Endothelial cell (in vitro differentiated cells): Measurements from ENCODE around the gene RNF212. TPM values are rescaled to one million over a fixed set of nuclear protein-coding genes. Genes with fewer than 3 reads are reported as not detected.

Experiments used
- DNase-seq: peaks from one replicate; pipeline ENCODE4 v3.0.0; 2021; ENCODE audit warnings: low spot score
- H3K27ac Mint-ChIP-seq: one replicate; pipeline ENCODE4 v1.8.0; 2021; ENCODE audit warnings: mixed read lengths, inconsistent platforms; ENCODE audit not compliant: unreplicated experiment
- H3K27me3 Mint-ChIP-seq: one replicate; pipeline ENCODE4 v1.8.0; 2021; ENCODE audit warnings: mild to moderate bottlenecking, moderate library complexity, mixed read lengths, inconsistent platforms; ENCODE audit not compliant: unreplicated experiment
- H3K36me3 Mint-ChIP-seq: one replicate; pipeline ENCODE4 v1.8.0; 2021; ENCODE audit warnings: mild to moderate bottlenecking, low read depth, mixed read lengths, inconsistent platforms; ENCODE audit not compliant: unreplicated experiment
- H3K4me1 Mint-ChIP-seq: one replicate; pipeline ENCODE4 v1.8.0; 2021; ENCODE audit warnings: mild to moderate bottlenecking, mixed read lengths, inconsistent platforms; ENCODE audit not compliant: unreplicated experiment
- H3K4me3 Mint-ChIP-seq: one replicate; pipeline ENCODE4 v1.8.0; 2021; ENCODE audit warnings: mild to moderate bottlenecking, mixed read lengths, inconsistent platforms; ENCODE audit not compliant: unreplicated experiment
- H3K9me3 Mint-ChIP-seq: one replicate; pipeline ENCODE4 v1.8.0; 2021; ENCODE audit warnings: mixed read lengths, inconsistent platforms; ENCODE audit not compliant: unreplicated experiment
- CTCF ChIP-seq: fragments of 200-600 bp; sonication (generic); IDR thresholded peaks from one replicate; pipeline ENCODE4 v1.5.0; 2021; ENCODE audit warnings: antibody characterized with exemption; ENCODE audit not compliant: unreplicated experiment
- total RNA-seq: library from RNA; stranded (reverse); fragmentation: NEBNext Ultra II Directional; extraction: Animal tissue kit (Norgen Biotek cat#: 25700); gene quantifications from one replicate; pipeline ENCODE4 v1.2.1, GENCODE V29; 2021; ENCODE audit not compliant: unreplicated experiment

The RNF212 gene
- total RNA-seq, 1 donor from 2014 or later: 3.3 TPM

- H3K27me3 Mint-ChIP-seq: peaks cover 3% of the 10 kb centered on the region
- no peak overlapping the region for H3K27ac Mint-ChIP-seq
- no peak for TF ChIP-seq CTCF
- H3K4me3 Mint-ChIP-seq: no peak overlapping the region
- H3K36me3 Mint-ChIP-seq: peaks cover 4% of the 10 kb centered on the region
- no peak for DNase-seq
- no peaks in the 10 kb centered on the region for H3K4me1 Mint-ChIP-seq
- no peaks in the 10 kb centered on the region for H3K9me3 Mint-ChIP-seq
Measured at GRCh38 chr4:1079711-1080265, 33.6 kb downstream of the RNF212 start.

GRCh38 chr4:1078490-1078889, 34.9 kb downstream of the RNF212 start:
- no peak for DNase-seq
- peaks cover 8% of the 10 kb centered on the region for H3K27me3 Mint-ChIP-seq
- no peaks in the 10 kb centered on the region for H3K9me3 Mint-ChIP-seq
- no peaks in the 10 kb centered on the region for H3K4me1 Mint-ChIP-seq
- TF ChIP-seq CTCF: no peak
- H3K36me3 Mint-ChIP-seq: peaks cover 4% of the 10 kb centered on the region
- no peak overlapping the region for H3K4me3 Mint-ChIP-seq
- H3K27ac Mint-ChIP-seq: no peak overlapping the region

GRCh38 chr4:1077711-1078477, 35.5 kb downstream of the RNF212 start:
- Mint-ChIP-seq H3K27me3 (peaks cover 11% of the 10 kb centered on the region), H3K4me3 (no peak overlapping the region), H3K4me1 (peaks cover 2% of the 10 kb centered on the region), H3K27ac (no peak overlapping the region), H3K36me3 (peaks cover 1% of the 10 kb centered on the region), H3K9me3 (no peaks in the 10 kb centered on the region)
- no peak for TF ChIP-seq CTCF
- DNase-seq: no peak

- Mint-ChIP-seq H3K4me1 (peaks cover 3% of the 10 kb centered on the region), H3K36me3 (no peaks in the 10 kb centered on the region), H3K27me3 (peaks cover 11% of the 10 kb centered on the region), H3K27ac (no peak overlapping the region), H3K4me3 (no peak overlapping the region), H3K9me3 (no peaks in the 10 kb centered on the region)
- TF ChIP-seq CTCF: no peak
- DNase-seq: no peak
Measured at GRCh38 chr4:1075809-1076699, 37.3 kb downstream of the RNF212 start.

- DNase-seq: no peak
- no peaks in the 10 kb centered on the region for H3K9me3 Mint-ChIP-seq
- peaks cover 3% of the 10 kb centered on the region for H3K4me1 Mint-ChIP-seq
- H3K36me3 Mint-ChIP-seq: no peaks in the 10 kb centered on the region
- H3K27ac Mint-ChIP-seq: no peak overlapping the region
- no peak for TF ChIP-seq CTCF
- H3K27me3 Mint-ChIP-seq: peaks cover 11% of the 10 kb centered on the region
- H3K4me3 Mint-ChIP-seq: no peak overlapping the region
Measured at GRCh38 chr4:1075225-1075624, 38.1 kb downstream of the RNF212 start.
